NOMO-1 (cell line): ENCODE measurements around the gene ITPR2.
"Not testable (repeated sequence)": the region's sequence is repeated elsewhere in the genome, so short reads cannot be mapped to it uniquely, and the experiment has no call there.

ENCODE experiments used
- DNase-seq, 2 experiments: peaks; one replicate each; lab custom pipeline; 2025; ENCODE audit not compliant: unreplicated experiment in 2 of 2; lab: John Stamatoyannopoulos, UW

The ITPR2 gene

DNA sequence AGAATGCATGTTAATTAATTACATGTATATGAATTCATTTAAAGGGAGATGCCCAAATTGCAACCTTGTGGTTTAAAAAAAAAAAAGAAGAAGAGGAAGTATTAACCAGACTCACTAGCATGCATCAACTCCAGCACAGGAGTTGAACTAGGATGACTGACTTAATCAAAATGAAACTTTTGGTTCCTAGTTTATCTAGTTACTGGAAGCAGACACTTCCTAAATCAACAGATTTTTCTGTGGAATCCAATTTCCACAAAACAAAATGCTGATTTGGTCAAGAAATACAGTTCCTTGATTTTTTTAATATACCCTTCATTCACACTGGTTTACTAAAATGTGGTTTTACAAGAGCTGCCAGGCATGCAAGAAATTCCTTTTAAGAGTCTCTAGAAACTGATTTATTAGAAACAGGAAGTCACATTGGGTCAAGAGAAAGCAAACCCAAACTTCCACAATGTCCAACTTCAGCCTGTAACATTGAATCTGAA is 41.6 kb downstream of the ITPR2 start:
- peak; percentile 48 to 79 for DNase-seq

DNA sequence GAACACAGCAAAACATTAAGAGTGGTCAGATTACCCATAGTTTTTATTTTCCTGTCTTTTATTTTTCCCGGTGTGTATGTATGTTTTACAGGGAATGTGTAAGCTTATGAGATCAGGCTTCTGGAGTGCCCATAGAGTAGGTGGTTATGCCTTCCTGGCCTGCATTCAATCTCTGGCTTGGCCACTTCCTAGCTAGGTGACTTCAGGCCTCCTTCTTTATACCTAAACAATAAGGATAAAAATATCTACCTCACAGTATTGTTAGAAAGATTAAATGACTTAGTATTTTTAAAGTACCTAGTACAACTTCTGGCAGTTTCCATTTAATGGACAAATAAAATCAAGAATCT is 42.4 kb downstream of the ITPR2 start:
- DNase-seq, result no peak

DNA sequence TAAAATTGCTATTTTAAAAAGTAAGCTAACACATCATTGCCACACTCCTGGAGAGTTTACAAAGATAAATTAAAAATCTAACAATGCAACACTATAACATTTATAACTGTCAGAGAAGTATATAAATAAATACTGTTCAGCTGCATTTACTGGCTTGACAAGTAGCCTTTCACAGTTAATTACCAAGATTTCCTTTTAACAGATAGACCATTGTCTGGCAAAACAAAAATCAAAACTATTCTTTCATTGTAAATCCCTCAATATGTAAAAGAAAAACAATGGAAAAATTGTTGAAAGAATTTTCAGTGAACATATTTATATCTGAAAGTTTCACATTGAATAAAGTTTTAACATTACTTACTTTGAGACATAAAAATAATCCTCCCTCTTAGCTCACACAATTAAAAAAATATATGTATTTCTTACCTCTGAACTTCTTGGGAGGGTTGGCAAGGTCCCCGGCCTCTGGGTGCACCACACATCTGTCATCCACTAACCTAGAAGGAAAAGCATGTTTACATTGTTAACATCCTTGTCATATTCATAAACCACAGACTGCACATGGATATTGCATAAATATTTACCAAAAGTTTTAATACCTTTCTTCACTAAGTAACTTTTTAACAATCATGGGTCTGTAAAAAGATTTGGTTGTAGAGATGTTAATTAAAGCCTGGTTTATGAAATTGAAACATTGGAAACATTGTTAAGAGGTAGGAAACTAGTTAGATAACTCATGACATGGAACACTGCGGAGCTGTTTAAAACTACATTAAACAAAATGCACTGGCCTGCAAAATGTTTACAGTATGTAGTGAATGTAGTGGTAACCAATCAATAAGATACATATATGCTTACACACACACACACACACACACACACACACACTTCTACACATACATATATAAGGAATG is 43.0 kb downstream of the ITPR2 start:
- DNase-seq, result no peak

DNA sequence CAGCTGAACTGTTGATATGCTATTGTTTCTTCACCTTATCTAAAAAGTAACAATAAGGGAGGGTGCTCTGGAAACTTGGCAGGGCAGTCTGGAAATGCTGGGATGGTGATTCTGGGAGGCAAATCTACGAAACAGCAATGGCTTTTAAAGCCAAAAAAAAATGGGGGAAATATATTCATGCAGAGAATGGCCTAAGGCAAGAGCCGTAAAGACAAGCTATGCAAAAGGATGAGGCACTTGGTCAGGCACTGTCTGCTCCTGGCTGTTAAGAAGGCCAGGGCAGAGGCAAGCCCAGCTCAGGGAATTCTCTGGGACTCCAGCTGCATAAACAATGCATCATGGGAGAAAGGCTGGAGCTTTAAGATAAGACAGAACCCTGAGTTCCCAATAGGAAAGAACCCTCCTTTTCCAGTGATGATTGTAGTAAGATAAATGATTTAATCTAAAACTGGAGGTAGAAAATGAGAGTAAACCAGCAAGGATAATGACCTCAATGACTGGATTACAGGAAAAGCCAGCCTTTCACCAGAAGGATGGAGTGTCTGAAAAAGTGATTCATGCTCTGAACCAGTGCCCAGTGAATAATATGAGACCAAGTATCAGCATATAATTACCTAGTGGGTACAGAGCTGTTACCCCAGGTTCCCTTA is 46.0 kb downstream of the ITPR2 start:
- DNase-seq, result no peak

DNA sequence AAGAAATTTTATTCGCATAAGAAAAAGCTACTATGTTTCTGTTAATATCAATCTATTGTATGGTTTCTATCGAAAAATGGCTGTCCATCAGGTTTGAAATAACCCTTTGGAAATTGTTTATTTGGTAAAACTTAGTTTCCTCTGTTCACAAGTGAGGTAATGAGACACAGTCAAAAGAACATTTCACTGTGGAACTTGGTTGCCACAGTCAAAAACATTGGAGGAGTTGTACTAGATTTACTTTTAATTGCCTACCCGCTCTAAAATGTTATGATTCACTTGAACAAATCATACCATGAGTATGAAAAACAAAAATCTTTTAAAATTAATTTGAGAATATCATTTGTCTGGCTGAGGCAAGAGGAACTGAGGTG is 46.5 kb downstream of the ITPR2 start:
- no peak for DNase-seq

DNA sequence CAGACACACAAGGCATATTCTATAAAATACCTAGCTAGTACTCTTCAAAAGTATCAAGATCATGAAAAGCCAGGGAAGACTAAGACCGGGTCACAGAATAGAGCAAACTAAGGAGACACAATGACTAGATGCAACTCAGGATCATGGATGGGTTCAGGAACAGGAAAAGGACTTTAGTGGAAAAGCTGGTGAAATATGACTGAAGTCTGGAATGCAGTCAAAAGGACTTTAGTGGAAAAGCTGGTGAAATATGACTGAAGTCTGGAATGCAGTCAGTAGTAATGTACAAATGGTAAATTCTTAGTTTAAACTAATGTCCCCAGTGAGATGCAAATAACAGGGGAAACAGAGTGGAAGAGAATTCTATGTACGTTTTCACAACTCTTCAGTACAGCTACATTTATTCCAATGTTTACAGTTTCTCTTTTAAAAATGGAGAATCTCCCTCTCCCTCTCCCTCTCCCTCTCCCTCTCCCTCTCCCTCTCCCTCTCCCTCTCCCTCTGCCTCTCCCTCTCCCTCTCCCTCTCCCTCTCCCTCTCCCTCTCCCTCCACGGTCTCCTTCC is 49.1 kb downstream of the ITPR2 start:
- not testable (repeated sequence) for DNase-seq

DNA sequence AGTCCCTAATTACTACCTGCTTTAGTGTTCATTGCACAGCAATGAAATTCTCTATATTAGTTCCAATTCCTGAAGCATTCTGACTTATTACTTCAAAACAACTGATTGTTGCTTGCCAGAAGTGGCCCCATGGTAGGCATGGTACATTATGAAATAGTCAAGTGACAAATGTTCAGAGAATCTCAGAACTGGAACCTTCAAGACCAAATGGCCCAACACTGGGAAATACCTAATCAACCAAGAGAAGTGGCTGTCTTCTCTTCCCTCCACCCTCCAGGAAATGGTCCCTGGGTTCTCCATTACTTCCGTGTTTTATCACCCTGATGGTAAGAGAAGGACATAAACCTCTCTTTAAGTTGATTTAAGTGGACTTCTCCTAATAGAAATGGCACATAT is 49.9 kb downstream of the ITPR2 start:
- no peak for DNase-seq

DNA sequence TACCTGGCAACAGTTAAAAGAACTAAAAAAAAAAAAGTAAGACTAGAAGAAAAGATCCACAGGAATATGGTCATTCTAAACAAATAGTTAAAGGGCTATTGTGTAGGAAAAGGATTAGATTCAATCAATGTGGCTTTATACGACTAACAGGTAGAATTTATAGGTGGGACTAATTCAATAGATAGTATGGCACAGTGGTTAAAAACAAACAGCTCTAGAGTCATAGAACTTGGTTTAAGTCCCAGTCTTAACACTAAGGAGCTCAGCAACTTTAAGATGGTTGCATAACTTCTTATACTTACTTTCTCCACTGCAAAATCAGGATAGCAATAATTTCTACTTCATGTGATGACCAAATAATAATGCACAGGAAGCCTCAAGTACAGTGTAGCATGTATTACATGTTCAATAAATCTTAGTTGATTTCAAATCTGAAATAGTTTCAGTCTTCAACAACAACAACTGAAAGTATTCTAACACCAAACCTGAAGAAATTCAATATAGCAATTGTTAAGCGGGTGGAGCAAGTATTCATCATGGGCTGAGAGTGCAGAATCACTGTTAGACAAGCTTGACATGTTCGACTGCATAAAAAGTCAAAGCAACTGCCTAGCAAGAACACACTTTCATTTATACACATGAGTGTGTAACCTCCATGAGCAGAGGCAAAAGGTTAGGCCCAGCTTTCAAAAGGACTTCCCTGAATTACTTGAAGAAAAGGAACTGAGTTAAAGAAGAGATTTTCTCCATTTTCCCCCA is 50.4 kb downstream of the ITPR2 start:
- no peak for DNase-seq

DNA sequence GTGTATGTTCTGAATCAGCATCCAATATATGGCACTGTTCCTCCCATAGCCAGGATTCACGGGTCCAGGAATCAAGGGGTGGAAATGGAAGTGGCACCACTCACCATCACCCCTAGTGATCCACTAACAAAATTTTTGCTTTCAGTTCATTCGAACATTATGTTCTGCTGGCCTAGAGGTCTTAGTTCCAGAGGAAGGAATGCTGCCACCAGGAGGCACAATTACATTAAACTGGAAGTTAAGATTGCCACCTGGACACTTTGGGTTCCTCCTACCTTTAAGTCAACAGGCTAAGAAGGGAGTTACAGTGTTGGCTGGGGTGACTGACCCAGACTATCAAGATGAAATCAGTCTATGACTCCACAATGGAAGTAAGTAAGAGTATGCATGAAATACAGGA is 52.3 kb downstream of the ITPR2 start:
- not testable (repeated sequence) for DNase-seq

DNA sequence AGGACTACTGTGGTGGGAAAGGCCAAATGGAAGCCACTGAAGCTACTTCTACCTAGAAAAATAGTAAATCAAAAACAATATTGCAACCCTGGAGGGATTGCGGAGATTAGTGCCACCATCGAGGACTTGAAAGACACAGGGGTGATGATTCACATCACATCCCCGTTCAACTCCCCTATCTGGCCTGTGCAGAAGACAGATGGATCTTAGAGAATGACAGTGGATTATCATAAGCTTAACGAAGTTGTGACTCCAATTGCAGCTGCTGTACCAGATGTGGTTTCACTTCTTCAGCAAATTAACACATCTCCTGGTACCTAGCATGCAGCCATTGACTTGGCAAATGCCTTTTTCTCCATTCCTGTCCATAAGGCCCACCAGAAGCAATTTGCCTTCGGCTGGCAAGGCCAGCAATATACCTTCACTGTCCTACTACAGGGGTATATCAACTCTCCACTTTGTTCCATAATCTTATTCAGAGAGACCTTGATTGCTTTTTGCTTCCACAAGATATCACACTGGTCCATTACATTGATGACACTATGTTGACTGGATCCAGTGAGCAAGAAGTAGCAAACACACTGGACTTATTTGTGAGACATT is 54.7 kb downstream of the ITPR2 start:
- not testable (repeated sequence) for DNase-seq

DNA sequence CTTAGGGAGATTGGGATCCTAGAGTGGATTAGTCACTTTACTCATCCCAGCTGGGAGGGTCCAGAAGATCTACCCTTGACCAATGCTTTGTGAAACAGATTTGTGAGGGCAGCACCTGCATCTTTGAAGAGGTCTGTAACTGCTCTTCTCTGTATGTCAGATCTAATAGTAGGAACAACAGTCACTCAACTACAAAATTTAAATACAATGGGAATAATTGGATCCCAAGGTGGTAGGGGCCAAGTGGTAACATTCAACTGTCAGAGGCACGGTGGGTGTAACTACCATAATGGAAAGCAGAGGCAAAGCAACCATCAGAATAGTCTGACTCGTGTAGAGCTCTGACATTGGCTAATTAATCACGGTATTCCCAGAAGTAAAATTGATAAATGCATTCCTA is 55.8 kb downstream of the ITPR2 start:
- no peak for DNase-seq

DNA sequence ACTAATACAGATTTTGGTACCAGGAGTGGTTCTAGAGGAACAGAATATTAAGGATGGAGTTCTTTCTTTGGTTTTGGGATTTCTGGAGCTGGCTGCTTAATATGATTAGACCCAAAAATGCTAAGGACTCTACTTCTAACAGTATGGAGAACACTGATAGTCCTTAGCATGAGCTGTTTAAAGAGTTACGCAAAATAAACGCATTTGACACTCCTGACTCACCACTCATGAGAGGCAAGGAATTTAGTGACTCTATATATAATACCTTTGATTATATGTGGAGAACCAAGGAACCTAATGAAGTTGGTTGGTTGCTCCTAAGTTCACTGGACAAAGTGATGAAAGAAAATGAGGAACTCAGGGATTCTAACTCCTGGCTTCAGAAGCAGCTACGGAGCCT is 57.0 kb downstream of the ITPR2 start:
- not testable (repeated sequence) for DNase-seq

DNA sequence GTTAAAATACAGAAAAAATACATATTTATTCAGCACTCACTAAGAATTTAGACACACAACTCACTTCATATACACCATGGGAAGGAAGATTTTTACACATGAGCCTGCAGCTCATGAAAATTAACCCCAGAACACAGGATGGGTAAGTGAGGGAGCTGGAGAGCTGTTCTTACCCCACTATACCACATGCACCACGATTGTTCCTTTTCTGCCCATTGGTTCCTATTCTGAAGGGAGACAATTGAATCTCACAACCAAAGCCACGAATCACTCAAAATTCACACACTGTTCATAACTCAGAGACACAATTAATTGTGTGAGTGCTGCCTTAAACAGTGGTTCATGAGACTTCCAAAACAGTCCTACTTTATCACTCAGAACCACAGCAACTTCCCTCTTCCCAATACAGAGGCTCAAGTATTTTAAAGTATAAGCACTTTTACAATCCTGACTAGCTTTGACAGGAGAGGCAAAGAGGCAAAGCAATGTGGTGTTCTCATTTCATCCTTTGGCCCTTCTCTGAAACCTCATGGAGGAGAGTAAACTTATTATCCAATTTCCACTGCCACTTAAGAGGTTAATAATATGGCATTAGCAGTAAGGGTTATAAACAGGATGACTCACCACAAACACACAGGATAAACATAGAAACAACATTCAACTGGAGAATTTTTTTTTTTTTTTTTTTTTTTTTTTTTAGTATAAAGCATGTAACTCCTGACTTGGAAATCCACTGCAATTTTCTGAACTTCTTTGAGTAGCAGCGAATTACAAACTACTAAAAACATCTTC is 59.5 kb downstream of the ITPR2 start:
- no peak for DNase-seq

DNA sequence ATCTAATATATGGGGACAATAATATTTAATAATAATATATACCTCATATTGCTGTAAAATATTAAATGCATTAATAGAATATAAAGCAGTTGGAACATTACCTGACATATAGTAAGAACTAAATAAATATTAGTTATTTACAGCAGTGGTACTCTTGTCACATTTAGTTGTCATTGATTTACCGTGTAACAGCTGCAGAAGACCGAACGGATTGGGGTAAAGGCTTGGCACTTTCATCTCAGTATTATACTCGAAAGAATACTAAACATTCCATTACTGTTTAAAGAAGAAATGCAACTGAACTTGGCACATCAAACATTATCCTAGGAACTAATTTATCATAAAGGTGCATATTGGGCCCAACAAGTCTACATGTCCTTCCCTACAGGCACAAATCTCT is 61.1 kb downstream of the ITPR2 start:
- no peak for DNase-seq

DNA sequence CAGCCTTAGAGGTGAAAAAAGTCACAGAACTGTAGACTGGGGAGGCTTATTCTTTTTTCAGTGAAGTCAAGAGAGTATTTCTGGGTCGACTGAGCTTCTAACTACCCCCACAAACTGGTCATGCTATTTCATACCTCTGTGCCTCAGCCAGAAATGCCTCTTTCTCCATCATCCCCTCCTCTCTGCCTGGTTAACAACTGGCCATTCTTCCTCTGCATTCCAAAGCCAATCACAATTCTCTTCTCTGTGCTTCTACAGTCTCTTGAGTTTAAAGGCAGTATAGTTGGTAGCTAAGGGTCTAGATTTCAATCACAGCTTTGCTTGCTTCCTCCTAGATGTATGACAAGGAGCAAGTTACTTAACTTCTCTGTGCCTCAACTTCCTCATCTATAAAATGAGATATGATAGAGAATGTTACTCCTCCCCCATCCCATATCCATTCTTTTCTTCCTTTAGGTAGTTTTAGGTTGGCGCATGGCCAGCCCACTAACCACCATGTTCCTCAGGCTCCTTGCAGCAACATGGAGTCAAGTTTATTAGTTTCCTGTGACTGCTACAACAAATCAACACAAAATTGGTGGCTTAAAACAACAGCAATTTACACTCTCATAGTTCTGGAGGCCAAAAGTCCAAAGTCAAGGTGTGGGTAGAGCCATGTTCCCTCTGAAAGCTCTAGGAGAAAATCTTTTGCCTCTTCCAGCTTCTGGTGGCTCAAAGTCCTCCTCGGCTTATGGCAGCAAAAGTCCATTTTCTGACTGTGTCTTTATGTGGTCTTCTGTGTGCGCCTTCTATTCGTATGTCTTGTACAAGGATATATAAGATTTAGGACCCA is 62.5 kb downstream of the ITPR2 start:
- no peak for DNase-seq

DNA sequence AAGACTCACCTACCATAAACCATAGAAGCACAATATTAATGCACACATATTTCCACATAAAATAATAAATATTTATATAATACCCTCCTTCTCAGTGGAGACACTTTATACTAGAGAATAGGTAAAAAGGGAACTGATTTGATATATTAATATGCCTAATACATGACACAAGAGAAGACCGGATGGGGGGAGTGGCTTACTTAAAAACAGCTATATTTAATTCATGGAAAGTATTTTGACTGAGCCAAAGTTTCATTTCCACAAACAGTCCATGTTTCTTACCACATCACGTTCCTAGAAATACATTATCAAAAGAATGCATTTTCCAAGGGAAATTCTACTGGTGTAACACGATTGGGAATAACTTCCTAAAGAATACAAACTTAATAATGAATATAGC is 63.4 kb downstream of the ITPR2 start:
- DNase-seq, result no peak

DNA sequence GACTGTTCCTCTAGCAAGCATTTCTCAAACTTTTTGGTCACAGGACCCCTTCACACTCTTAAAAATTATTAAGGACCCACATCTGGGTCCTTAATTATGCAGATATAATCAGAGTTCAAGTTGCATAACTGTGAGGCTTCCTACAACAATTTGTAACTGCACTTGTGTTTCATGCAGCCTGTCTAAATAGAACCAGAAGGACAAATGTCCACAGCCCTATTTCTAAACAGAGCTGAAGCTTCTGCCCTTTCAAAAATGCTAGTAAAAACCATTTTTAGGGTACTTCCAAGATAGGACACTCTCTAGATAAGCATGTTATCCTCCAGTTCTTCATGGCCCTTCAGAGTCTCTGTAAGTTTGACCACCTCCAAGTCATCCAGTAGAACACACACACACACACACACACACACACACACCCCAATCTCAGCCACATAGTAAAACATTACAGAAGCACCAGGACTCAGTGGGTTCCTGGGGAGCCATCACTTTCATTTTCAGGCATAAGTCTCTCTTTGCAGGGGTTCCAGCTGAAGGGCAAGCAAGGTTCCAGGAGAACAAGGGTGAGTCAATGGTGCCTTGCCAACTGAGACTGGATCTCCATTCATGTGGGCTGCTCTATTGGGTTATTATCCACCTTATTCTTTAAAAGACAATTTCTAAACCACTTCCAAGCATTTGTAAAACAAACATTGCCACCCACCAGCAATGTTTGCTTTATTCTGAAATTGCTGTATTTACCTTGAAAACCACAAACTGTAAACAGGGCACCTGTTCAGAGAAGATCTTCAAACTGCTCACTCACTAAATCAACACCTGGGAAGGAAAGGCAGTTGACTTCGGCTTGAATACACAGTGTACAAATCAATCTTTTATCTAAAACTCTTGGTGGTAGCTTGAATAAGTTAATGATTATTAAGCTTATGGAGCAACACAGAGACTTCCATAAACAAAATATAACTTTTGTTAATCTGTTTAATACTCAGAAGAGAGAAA is 64.1 kb downstream of the ITPR2 start:
- no peak for DNase-seq

DNA sequence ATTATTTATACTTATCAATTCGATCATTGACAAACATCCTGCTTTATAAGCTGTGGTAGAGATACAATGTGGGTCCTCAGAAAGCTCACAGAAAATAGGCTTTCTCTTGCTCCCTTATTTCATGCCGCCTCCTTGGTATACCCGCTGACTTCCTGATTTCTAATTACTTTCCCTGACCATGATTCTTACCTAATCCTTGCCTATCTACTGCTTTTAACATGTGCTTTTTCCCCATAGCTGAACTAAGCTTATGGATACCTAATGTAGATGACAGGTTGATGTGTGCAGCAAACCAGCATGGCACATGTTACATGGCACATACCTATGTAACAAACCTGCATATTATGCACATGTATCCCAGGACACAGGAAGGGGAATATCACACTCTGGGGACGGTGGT is 65.1 kb downstream of the ITPR2 start:
- peak; percentile 29 to 78 for DNase-seq
